ENCODE measurements around the gene PCBP3. TPM values are rescaled to one million over a fixed set of nuclear protein-coding genes. Genes with fewer than 3 reads are reported as not detected.

Gene PCBP3
- total and polyA plus RNA-seq, 12 donors, result 1.7 to 15.8 (median 4.7) TPM

GRCh38 chr21:45856906-45857305, 213.4 kb downstream of the PCBP3 start:
- intact Hi-C loops (cut with DNase I), result no loop called here
- WGBS, 4 donors, result 75 to 81% (median 78%) methylated on average over 3 of the region's 3 CpGs
- H3K4me3 ChIP-seq, result no peak overlapping the region
- TF ChIP-seq POLR2A (IDR thresholded peaks at IDR 0.05) (no peak), CTCF (IDR thresholded peaks at IDR 0.05) (no peak)
- H3K9me3 ChIP-seq (replicated peaks in 1 of 3), result no peaks in the 10 kb centered on the region
- H3K4me1 ChIP-seq (replicated peaks in 1 of 2), result no peaks in the 10 kb centered on the region
- no peaks in the 10 kb centered on the region for H3K36me3 ChIP-seq (replicated peaks in 1 of 2)
- no peaks in the 10 kb centered on the region for H3K27me3 ChIP-seq
- no peak for DNase-seq
- H3K27ac ChIP-seq, result no peak overlapping the region

DNA sequence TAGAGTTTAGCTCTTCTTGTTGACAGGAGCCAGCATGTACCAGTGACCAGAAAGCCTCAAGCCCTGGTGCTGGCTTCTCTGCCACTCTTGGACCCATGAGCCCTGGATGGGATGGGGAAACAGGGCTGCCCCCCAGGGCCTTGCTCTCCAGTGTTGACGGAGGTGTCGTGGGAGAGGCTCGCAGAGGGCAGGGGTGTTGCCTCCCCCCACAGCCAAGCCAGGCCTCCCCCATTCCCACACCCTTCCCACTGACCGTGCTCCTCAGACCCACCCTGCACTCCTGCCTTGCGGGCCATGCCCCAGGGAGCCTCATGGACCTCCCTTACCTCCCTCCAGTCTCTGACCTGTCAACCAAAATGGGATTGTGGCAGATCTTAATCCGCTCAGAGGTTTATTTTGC, 214.2 kb downstream of the PCBP3 start:
- 0 to 97% (median 83%) methylated on average over 1 to 6 of the region's 6 CpGs for WGBS, 4 donors
- intact Hi-C loops (cut with DNase I), result no loop called here

GRCh38 chr21:45858180-45858579, 214.7 kb downstream of the PCBP3 start:
- Histone ChIP-seq H3K4me3 (no peak overlapping the region), H3K27ac (no peak overlapping the region), H3K36me3 (replicated peaks in 1 of 2) (no peaks in the 10 kb centered on the region), H3K9me3 (replicated peaks in 1 of 3) (no peaks in the 10 kb centered on the region), H3K4me1 (replicated peaks in 1 of 2) (no peaks in the 10 kb centered on the region), H3K27me3 (no peaks in the 10 kb centered on the region)
- intact Hi-C loops (cut with DNase I), result no loop called here
- peak in 1 of 7 donors; percentile 35 for DNase-seq
- WGBS, 4 donors, result 90 to 93% (median 93%) methylated on average over 11 to 12 of the region's 12 CpGs
- TF ChIP-seq POLR2A (IDR thresholded peaks at IDR 0.05) (no peak), CTCF (IDR thresholded peaks at IDR 0.05) (no peak)

More for the DNA sequence above, 214.2 kb downstream of the PCBP3 start:
- no peaks in the 10 kb centered on the region for H3K27me3 ChIP-seq
- H3K4me3 ChIP-seq, result no peak overlapping the region
- H3K9me3 ChIP-seq (replicated peaks in 1 of 3), result no peaks in the 10 kb centered on the region
- peak in 2 of 7 donors; percentile 10 to 14 for DNase-seq
- H3K4me1 ChIP-seq (replicated peaks in 1 of 2), result no peaks in the 10 kb centered on the region
- no peak for TF ChIP-seq POLR2A (IDR thresholded peaks at IDR 0.05)
- TF ChIP-seq CTCF (IDR thresholded peaks at IDR 0.05), result no peak
- no peaks in the 10 kb centered on the region for H3K36me3 ChIP-seq (replicated peaks in 1 of 2)
- no peak overlapping the region for H3K27ac ChIP-seq

- Histone ChIP-seq H3K4me3 (no peak overlapping the region), H3K27me3 (no peaks in the 10 kb centered on the region), H3K4me1 (replicated peaks in 1 of 2) (no peaks in the 10 kb centered on the region), H3K9me3 (replicated peaks in 1 of 3) (no peaks in the 10 kb centered on the region), H3K27ac (no peak overlapping the region), H3K36me3 (replicated peaks in 1 of 2) (no peaks in the 10 kb centered on the region)
- intact Hi-C loops (cut with DNase I), result no loop called here
- TF ChIP-seq CTCF (IDR thresholded peaks at IDR 0.05), result no peak
- TF ChIP-seq POLR2A (IDR thresholded peaks at IDR 0.05), result no peak
- WGBS, 4 donors, result 80 to 90% (median 87%) methylated on average over 8 to 21 of the region's 21 CpGs
- peak in 1 of 7 donors; percentile 17 for DNase-seq
Observed at GRCh38 chr21:45859041-45859761, 215.7 kb downstream of the PCBP3 start.
